Mammary epithelial cell (primary cell): ENCODE data around the gene AURKAIP1.

Source experiments
- EZH2 ChIP-seq: IDR thresholded peaks from 2 replicates; pipeline ENCODE4 v1.6.1; 2012; ENCODE audit warnings: low read length, inconsistent platforms, borderline replicate concordance
- TF ChIP-seq, protein P1 (sequence below), 2 donors: IDR thresholded peaks in 1 of 2; conservative IDR thresholded peaks in 1 of 2; 2 replicates each; pipeline ENCODE4 v1.5.1; 2011 to 2012; ENCODE audit warnings: inconsistent platforms in 2 of 2, low read length in 2 of 2, mild to moderate bottlenecking in 2 of 2, control low read depth in 1 of 2, low read depth in 1 of 2; ENCODE audit not compliant: insufficient read depth in 1 of 2; ENCODE audit errors: extremely low read depth in 1 of 2

DNA sequence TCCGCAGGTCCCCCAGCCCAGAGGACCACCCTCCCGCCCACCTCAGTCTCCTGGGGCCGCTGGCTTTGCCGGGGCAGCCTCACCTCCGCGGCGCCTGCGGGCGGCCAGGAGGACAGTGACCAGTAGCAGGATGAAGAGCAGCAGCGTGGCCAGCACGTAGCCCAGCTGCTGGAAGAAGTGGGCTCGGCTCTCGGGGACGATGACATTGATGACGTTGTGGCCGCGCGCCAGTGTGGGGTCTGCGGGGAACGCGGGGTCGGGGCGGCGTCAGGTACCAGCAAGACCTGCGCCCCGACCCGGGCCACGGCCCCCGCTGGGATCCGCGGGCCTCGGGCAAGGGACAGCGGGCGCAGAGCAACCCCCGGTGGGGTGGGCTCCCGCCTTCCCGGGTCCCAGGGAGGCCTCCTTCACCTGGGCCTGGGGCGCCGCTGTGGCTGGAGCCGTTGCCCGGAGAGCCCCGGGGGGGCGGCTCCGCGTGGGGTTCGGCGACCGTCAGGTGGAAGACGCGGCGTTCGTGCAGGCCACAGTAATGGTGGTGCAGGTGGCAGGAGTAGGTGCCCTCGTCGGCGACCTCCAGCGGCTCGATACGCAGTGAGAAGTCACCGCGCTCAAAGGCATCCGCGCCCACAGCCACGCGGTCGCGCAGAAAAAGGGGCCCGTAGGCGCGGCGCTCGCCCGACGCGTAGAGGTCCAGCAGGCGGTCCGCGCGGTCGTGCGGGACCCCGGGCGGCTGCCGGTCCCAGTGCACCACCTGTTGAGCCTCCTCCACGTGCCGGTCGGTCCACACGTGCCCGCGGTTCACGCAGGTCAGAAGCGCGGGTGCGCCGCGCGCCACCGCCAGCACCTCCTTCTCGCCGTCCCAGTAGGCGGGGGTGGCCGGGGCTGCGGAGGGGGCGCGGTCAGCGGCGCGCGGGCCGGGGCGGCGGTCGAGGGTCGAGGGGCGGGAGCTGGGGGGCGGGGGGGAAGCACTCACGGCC, 20.4 kb downstream of the AURKAIP1 start:
- TF ChIP-seq EZH2, result no peak
- TF ChIP-seq, protein P1, sequence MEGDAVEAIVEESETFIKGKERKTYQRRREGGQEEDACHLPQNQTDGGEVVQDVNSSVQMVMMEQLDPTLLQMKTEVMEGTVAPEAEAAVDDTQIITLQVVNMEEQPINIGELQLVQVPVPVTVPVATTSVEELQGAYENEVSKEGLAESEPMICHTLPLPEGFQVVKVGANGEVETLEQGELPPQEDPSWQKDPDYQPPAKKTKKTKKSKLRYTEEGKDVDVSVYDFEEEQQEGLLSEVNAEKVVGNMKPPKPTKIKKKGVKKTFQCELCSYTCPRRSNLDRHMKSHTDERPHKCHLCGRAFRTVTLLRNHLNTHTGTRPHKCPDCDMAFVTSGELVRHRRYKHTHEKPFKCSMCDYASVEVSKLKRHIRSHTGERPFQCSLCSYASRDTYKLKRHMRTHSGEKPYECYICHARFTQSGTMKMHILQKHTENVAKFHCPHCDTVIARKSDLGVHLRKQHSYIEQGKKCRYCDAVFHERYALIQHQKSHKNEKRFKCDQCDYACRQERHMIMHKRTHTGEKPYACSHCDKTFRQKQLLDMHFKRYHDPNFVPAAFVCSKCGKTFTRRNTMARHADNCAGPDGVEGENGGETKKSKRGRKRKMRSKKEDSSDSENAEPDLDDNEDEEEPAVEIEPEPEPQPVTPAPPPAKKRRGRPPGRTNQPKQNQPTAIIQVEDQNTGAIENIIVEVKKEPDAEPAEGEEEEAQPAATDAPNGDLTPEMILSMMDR (conservative IDR thresholded peaks at IDR 0.05 in 1 of 2, IDR thresholded peaks at IDR 0.05 in 1 of 2; ENCODE audit: extremely low read depth in 1 of 2, insufficient read depth in 1 of 2, low read depth in 1 of 2, low read length in 2 of 2), result no peak
